Gastrocnemius medialis (tissue), 4 donors: ENCODE measurements around the gene OR9K2. TPM values are rescaled to one million over a fixed set of nuclear protein-coding genes. Genes with fewer than 3 reads are reported as not detected.

Experiments
- ATAC-seq, 2 donors: fragments of 150-250 bp; one replicate each; pipeline ENCODE4 v1.9.1; 2016
- DNase-seq, 2 donors: peaks; one replicate each; pipeline ENCODE4 v3.0.0-alpha.2; 2019
- H3K27ac ChIP-seq, 4 donors: fragments of 200-600 bp; sonication (generic); 1 replicate in 1 of 4; 2 replicates in 3 of 4; pipeline ENCODE4 v1.5.1; 2016 to 2018; ENCODE audit warnings: mild to moderate bottlenecking in 2 of 4, moderate library complexity in 1 of 4
- H3K27me3 ChIP-seq, 3 donors: fragments of 200-600 bp; sonication (generic) in 2 of 3; 1 replicate in 1 of 3; 2 replicates in 2 of 3; pipeline versions ENCODE4 v1.5.1 to v1.6.0; 2016 to 2019; ENCODE audit warnings: mild to moderate bottlenecking in 1 of 3, moderate library complexity in 1 of 3
- H3K36me3 ChIP-seq, 2 donors: fragments of 200-600 bp; sonication (generic) in 1 of 2; one replicate each; pipeline ENCODE4 v1.5.1; 2017 to 2018
- H3K4me1 ChIP-seq, 2 donors: fragments of 200-600 bp; sonication (generic) in 1 of 2; one replicate each; pipeline ENCODE4 v1.5.1; 2016 to 2017; ENCODE audit warnings: mild to moderate bottlenecking in 2 of 2
- H3K4me3 ChIP-seq, 4 donors: fragments of 200-600 bp; sonication (generic) in 3 of 4; 1 replicate in 1 of 4; 2 replicates in 3 of 4; pipeline ENCODE4 v1.5.1; 2016 to 2019; ENCODE audit warnings: mild to moderate bottlenecking in 2 of 4
- H3K9me3 ChIP-seq, 3 donors: fragments of 200-600 bp; sonication (generic) in 2 of 3; 1 replicate in 1 of 3; 2 replicates in 2 of 3; pipeline ENCODE4 v1.5.1; 2016 to 2019
- CTCF ChIP-seq, 5 experiments: fragments of 450-650 bp in 3 of 5; fragments of 200-600 bp in 2 of 5; sonication (generic) in 2 of 5; IDR thresholded peaks in 4 of 5; conservative IDR thresholded peaks in 1 of 5; 1 replicate in 4 of 5; 2 replicates in 1 of 5; pipeline ENCODE4 v1.5.1; 2016 to 2019; ENCODE audit warnings: antibody characterized with exemption in 5 of 5, mild to moderate bottlenecking in 3 of 5, moderate library complexity in 3 of 5
- POLR2A ChIP-seq, 2 donors: fragments of 450-650 bp; IDR thresholded peaks; one replicate each; pipeline ENCODE4 v1.6.1; 2017; ENCODE audit warnings: antibody characterized with exemption in 2 of 2, mild to moderate bottlenecking in 2 of 2, moderate library complexity in 2 of 2
- in situ Hi-C, 4 donors: fragments of 200-750 bp; cut with MboI; loops; one replicate each; pipeline versions ENCODE4 v1.15.0 to v1.8.0; 2017; ENCODE audit warnings: low sequenced_read_pairs in 4 of 4
- intact Hi-C: fragments of 100-400 bp; cut with DNase I; formaldehyde crosslinking; loops from one replicate; pipeline ENCODE4 v1.15.1; 2023; ENCODE audit warnings: low total_unique reads
- total RNA-seq, 4 donors: library from RNA; depleted of rRNA; stranded (reverse); fragments of >200 nt; gene quantifications; one replicate each; pipeline versions ENCODE4 v1.1.0 to v1.2.3, GENCODE V29; 2016

OR9K2 gene
- total RNA-seq, result not detected

GRCh38 chr12:55126106-55126505 is at the start of gene OR9K2:
Gene OR9K2, plus strand, starts transcription at chr12:55126406. Its CDS starts 3,429 bp downstream, at chr12:55129835.
- in situ Hi-C loops (no loop called here), intact Hi-C loops (no loop called here)
- no peak for TF ChIP-seq POLR2A (IDR thresholded peaks at IDR 0.05)
- TF ChIP-seq CTCF (IDR thresholded peaks at IDR 0.05 in 4 of 5, conservative IDR thresholded peaks at IDR 0.05 in 1 of 5), result no peak
- no peaks in the 10 kb centered on the region for H3K27me3 ChIP-seq
- H3K4me1 ChIP-seq, result no peaks in the 10 kb centered on the region
- ATAC-seq (no peak), DNase-seq (no peak)
- no peaks in the 10 kb centered on the region for H3K36me3 ChIP-seq
- no peak within 1 kb of the TSS for H3K4me3 ChIP-seq
- H3K27ac ChIP-seq, result no peak within 1 kb of the TSS
- H3K9me3 ChIP-seq, result no peaks in the 10 kb centered on the region

- Histone ChIP-seq H3K4me3 (no peak overlapping the region), H3K36me3 (no peaks in the 10 kb centered on the region), H3K27me3 (no peaks in the 10 kb centered on the region), H3K9me3 (no peaks in the 10 kb centered on the region), H3K27ac (no peak overlapping the region), H3K4me1 (no peaks in the 10 kb centered on the region)
- DNase-seq, result no peak
- in situ Hi-C loops, result no loop called here
- intact Hi-C loops, result no loop called here
- TF ChIP-seq POLR2A (IDR thresholded peaks at IDR 0.05), result no peak
- TF ChIP-seq CTCF (IDR thresholded peaks at IDR 0.05 in 4 of 5, conservative IDR thresholded peaks at IDR 0.05 in 1 of 5), result no peak
- no peak for ATAC-seq
Measured at GRCh38 chr12:55092579-55092978, 33.6 kb upstream of the OR9K2 start.

- TF ChIP-seq POLR2A (IDR thresholded peaks at IDR 0.05) (no peak), CTCF (IDR thresholded peaks at IDR 0.05 in 4 of 5, conservative IDR thresholded peaks at IDR 0.05 in 1 of 5) (no peak)
- Histone ChIP-seq H3K9me3 (no peaks in the 10 kb centered on the region), H3K4me1 (no peaks in the 10 kb centered on the region), H3K27ac (no peak overlapping the region), H3K27me3 (no peaks in the 10 kb centered on the region), H3K4me3 (no peak overlapping the region), H3K36me3 (no peaks in the 10 kb centered on the region)
- intact Hi-C loops (no loop called here), in situ Hi-C loops (no loop called here)
- ATAC-seq, result no peak
- DNase-seq, result no peak
Measured at GRCh38 chr12:55112378-55112875, 13.8 kb upstream of the OR9K2 start.

GRCh38 chr12:55116152-55116551 is 10.1 kb upstream of the OR9K2 start:
- DNase-seq (no peak), ATAC-seq (no peak)
- H3K36me3 ChIP-seq, result no peaks in the 10 kb centered on the region
- no peaks in the 10 kb centered on the region for H3K9me3 ChIP-seq
- no peaks in the 10 kb centered on the region for H3K27me3 ChIP-seq
- no peaks in the 10 kb centered on the region for H3K4me1 ChIP-seq
- in situ Hi-C loops (no loop called here), intact Hi-C loops (no loop called here)
- H3K4me3 ChIP-seq, result no peak overlapping the region
- TF ChIP-seq POLR2A (IDR thresholded peaks at IDR 0.05) (no peak), CTCF (IDR thresholded peaks at IDR 0.05 in 4 of 5, conservative IDR thresholded peaks at IDR 0.05 in 1 of 5) (no peak)
- H3K27ac ChIP-seq, result no peak overlapping the region

- Histone ChIP-seq H3K36me3 (no peaks in the 10 kb centered on the region), H3K27me3 (no peaks in the 10 kb centered on the region), H3K4me3 (no peak overlapping the region), H3K9me3 (no peaks in the 10 kb centered on the region), H3K4me1 (no peaks in the 10 kb centered on the region), H3K27ac (no peak overlapping the region)
- ATAC-seq, result no peak
- intact Hi-C loops, result no loop called here
- in situ Hi-C loops, result no loop called here
- no peak for DNase-seq
- TF ChIP-seq POLR2A (IDR thresholded peaks at IDR 0.05), result no peak
- TF ChIP-seq CTCF (IDR thresholded peaks at IDR 0.05 in 4 of 5, conservative IDR thresholded peaks at IDR 0.05 in 1 of 5), result no peak
Measured at GRCh38 chr12:55132816-55133215, 6.6 kb downstream of the OR9K2 start.
